ENCODE results near the gene PDZD2.
"Not testable (repeated sequence)": the region's sequence is repeated elsewhere in the genome, so short reads cannot be mapped to it uniquely, and the experiment has no call there.

The PDZD2 gene

DNA sequence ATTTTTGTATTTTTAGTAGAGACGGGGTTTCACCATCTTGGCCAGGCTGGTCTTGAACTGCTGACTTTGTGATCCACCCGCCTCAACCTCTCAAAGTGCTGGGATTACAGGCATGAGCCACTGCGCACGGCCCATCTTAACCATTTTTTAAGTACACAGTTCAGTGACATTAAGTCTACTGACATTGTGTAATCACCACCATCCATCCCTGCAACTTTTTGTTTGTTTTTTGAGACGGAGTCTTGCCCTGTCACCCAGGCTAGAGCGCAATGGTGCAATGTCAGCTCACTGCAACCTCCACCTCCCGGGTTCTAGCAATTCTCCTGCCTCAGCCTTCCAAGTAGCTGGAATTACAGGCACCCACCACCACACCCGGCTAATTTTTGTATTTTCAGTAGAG is 480.0 kb downstream of the PDZD2 start:
- DNase-seq = not testable (repeated sequence)

DNA sequence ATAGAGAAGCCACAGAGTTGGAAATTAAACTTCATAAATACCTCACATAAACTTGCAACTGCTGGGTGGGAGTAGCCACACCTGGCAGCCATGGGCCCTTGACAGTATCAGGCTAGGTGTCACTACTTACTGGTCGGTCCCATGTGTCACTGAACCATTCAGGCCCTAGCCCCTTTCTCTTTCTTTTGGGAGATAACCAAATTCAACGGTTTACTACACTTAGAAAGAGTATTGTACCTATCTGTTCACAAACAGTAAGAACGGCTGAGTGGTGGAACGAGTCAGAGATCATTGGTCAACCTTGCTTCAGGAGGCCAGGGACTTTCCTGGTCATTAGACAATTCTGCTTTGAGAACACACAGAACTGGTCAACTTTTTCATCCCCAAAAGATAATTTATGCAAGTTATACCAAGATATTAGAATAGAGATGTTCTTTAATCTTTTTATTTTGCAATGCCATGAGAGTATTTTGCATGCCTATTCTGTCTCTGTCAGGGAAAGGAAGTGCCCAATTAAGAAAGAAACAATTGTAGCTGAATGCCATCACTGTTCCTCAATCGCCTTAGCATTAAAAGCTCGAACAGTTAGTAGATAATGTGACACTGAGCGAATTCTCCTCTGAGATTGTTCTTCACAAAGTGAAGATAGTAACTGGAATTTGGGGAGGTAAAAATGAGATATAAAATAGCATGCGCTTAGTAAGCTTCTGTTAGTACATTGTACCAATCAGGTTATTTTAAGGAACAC is 484.3 kb downstream of the PDZD2 start:
- no peak for DNase-seq

DNA sequence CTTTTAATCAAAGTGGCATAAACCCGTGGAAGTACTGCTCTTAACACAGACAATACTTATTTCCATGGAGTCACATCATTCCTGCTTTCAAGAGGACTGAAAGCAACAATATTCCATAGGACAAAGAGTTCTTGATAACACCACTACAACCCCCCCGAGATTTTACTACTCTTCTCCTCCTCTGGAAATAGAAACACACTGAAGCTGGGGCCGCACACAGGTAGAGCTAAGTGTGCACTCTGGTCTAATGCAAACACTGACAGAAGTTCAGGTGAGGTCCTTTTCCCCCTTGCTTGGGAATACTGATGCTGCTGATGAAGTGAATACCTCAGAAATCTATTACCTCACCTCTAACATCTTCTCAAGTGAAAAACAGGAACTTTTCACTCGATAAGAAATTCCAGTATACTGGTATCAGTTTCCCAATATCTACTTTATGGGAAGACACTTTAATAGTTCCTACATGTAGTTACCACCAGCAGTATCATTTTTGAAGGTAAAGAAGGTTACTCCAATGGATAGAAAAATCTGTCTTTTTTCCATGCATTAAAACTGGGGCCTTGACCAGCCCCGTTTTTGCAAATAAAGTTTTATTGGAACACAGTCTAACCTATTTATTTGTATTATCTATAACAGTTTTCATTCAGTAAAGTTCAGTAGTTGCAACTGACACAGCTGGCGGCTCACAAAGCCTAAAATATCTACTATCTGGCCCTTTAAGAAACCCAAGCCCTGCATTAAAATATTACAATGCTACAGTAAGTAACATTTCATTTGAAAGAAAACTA is 485.2 kb downstream of the PDZD2 start:
- DNase-seq = no peak

- DNase-seq = no peak
Measured at GRCh38 chr5:32126691-32127090, 487.8 kb downstream of the PDZD2 start.

DNA sequence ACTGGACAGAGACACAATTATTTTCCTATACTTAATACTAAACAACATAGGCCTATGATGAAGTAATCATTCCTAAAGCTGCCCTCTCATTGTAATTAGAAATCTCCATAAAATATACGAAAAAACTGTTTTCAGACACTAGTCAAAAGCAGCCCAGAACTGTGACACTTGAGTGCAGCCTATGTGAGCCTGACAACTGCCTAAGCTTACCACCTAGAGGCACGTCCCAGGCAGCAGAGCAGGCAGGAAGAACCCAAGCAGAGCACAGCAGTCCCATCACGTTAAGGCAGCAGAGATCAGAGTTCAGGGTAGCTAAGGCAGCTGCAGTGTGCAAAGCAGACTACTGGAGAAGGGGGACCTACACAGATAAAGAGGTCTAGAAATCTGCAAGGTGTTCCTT is 488.8 kb downstream of the PDZD2 start:
- DNase-seq = no peak

DNA sequence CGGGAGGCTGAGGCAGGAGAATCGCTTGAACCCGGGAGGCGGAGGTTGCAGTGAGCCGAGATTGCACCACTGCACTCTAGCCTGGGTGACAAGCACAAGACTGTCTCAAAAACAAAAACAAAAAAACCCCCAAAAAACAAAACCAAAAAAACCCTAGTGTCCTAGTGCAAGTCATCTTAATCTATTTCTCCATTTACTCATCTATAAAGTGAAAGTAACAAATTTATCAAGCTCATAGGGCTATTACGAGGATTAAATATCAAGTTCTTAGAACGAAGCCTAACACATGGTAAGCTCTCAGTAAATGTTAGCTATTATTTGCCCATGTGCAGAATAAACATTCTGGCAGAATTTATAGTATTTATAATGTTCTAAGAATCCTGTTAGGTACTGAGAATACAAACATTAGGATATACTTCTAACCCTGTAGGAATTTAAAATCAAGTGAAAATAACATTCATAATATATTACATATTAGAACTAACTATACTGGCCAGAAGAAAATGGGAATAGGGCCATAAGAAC is 490.2 kb downstream of the PDZD2 start:
- no peak for DNase-seq

DNA sequence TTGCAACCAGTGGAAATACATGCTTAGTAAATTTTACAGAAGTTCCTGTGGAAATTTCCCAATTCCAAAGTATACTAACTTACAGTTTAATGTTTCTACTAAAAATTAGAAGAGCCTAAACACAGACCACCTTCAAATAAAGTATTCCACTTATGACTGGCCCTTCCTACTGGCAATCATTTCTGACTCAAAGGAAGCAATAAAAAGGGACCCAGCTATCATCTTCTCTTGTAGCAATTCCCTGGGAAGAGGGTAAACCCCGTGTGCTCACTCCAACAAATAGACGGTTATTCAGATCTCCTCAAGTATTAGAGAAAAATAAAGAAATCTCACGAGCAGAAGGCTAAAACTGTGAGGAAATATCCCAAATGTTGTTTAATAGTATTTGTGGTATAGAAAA is 491.9 kb downstream of the PDZD2 start:
- DNase-seq = no peak

DNA sequence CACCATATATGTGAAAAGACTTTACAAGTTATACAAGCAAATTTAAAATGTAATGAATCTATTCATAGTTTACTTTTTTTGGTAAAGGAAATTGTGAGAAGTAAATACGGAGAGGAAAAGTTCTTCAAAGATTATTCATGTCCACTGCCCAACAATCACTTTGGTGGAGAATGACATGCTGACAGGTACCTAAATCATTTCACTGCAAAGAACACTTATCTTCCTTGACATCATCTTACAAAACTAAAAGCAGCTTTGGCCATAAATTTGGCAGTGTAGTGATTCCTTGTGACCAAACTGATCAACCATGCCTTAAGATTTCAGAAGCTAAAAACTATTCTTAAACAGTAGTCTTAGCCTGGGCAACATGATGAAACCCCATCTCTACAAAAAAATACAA is 492.7 kb downstream of the PDZD2 start:
- DNase-seq = no peak

GRCh38 chr5:32132757-32133156 is 493.8 kb downstream of the PDZD2 start:
- no peak for DNase-seq

DNA sequence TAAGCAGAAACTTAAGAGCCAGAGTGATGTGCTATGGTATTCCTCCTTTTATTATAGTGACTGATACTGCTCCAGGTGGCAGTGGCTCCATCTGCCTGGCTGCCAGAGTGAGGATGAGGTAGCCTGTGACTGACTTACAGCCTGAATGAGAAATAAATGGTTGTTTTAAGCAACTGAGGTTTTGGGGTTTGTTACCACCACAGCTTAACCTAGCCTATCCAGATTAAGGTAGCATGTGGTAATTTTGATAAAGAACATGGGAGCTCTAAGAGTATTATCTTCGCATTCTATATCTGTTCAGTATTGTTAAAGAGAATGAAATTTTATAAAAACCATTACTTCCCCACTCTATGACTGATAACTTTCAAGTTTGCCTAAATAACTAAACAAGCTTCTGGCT is 496.2 kb downstream of the PDZD2 start:
- DNase-seq = no peak

DNA sequence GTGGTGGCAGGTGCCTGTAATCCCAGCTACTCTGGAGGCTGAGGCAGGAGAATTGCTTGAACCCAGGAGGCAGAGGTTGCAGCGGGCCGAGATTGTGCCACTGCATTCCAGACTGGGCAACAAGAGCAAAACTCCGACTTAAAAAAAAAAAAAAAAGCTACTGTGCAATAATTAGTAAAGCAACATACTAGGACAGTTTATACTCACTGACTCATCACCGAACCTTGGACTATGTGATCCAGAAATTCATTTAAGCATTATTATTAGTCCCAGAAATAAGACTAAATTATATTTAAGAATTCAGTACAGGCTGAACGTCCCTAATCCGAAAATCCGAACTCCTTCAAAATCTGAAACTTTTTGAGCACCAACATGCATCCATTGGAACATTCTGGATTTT is 497.4 kb downstream of the PDZD2 start:
- DNase-seq = no peak

GRCh38 chr5:32138839-32139493 is 500.0 kb downstream of the PDZD2 start:
- DNase-seq = no peak

DNA sequence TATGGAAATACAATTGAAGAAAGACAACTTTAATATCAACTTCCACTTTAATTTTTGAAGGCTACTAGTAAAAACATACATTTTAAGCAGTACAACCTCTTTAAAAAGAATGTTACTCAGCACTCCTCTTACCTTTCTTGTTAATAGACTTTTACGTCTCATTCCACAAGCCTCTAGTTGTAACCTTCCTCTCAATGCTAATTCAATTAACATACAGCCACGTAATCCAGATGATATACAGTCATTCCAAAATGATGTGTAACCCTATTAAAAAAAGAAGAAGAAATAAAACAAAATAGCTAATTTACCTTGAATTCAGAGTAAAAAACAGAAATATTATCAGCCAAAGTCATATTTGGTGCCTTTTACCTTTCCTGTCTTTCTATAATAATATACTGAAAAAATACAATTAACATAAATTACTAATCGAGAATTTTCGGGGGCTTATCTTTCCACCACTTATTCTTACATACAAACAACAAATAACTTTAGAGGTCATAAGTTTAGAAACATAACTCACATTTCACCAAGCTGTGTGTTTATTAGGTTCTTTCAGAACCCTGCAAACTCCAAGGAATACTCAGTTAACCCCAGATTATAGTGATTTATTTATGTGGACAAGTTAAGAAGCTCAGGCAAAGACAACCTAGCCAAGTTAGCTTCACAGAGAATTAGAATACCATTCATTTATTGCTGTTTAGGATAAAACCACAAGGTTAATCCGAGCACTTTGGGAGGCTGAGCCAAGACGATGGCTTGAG is 504.9 kb downstream of the PDZD2 start:
- no peak for DNase-seq

- no peak for DNase-seq
Measured at GRCh38 chr5:32144378-32145207, 505.7 kb downstream of the PDZD2 start.

DNA sequence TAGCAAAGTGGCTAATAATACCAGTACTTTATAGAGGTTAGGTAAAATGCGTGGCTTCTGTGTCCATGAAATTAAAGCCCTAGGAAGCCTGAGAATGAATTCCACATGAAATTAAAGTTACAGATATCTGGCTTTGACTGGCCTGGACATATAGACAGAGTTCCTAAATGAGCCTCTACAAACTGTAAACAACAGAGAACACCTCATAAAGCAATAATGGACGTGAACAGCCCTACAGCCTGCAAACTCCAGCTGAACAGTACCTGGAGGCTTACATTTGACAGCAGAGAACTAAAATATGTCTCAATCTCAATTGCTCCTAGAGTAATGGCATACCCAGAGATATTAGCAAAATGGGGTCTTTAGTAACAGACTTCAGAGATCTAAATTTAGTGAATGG is 506.4 kb downstream of the PDZD2 start:
- DNase-seq = no peak

DNA sequence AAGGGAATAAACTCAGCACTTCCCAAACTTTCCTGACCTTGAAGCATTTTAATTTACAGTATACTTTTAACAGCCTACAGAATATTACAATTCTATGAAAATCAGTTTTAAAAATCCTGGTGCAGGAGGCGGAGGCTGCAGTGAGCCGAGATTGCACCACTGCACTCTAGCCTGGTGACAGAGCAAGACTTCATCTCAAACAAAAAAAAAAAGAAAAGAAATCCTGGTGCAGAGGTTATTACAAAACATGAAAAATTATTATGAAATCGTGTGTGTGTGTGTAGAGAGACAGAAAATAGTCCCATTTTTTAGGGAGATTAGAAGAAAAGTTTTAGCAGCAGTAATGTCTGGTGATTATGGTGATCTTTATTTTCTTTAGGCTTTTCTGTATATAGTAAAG is 508.3 kb downstream of the PDZD2 start:
- no peak for DNase-seq

GRCh38 chr5:32147959-32148358 is 509.0 kb downstream of the PDZD2 start:
- no peak for DNase-seq

- no peak for DNase-seq
Measured at GRCh38 chr5:32150366-32150765, 511.4 kb downstream of the PDZD2 start.

- no peak for DNase-seq
Measured at GRCh38 chr5:32151198-32151597, 512.3 kb downstream of the PDZD2 start.

- no peak for DNase-seq
Measured at GRCh38 chr5:32153723-32154122, 514.8 kb downstream of the PDZD2 start.

- DNase-seq = no peak
Measured at GRCh38 chr5:32155211-32155610, 516.3 kb downstream of the PDZD2 start.

- DNase-seq = no peak
Measured at GRCh38 chr5:32156635-32157034, 517.7 kb downstream of the PDZD2 start.
